Caco-2 (cell line): ENCODE measurements around the gene SLC10A3. TPM values are rescaled to one million over a fixed set of nuclear protein-coding genes. Genes with fewer than 3 reads are reported as not detected.
A peak's percentile ranks its signal among the peaks of the same experiment; 100 is the strongest.

Source experiments
- BruUV-seq: library from RNA; stranded (reverse); fragments of 400-500 nt; replicated peaks from 2 replicates; lab custom pipeline; 2021; lab: Mats Ljungman, UMichigan
- CTCF ChIA-PET: fragments of 300-600 bp; sonication (Branson Sonifier 250); formaldehyde crosslinking; loops from one replicate; lab custom pipeline; 2022; ENCODE audit warnings: antibody characterized with exemption; lab: Charles Lee
- POLR2A ChIA-PET: fragments of 300-600 bp; sonication (Branson Sonifier 250); formaldehyde crosslinking; loops from one replicate; lab custom pipeline; 2022; ENCODE audit warnings: antibody characterized with exemption; lab: Charles Lee
- DNase-seq, 2 experiments: peaks; one replicate each; pipeline versions ENCODE4 v3.0.0 to v3.0.0-alpha.2; 2020 to 2022
- H3K27me3 ChIP-seq: replicated peaks from 2 replicates; pipeline ENCODE4 v1.6.0; 2011; ENCODE audit warnings: low read length; ENCODE audit not compliant: control insufficient read depth, insufficient read depth
- H3K36me3 ChIP-seq: 2 replicates; pipeline ENCODE4 v1.5.1; 2011; ENCODE audit warnings: low read length; ENCODE audit not compliant: control insufficient read depth, insufficient read depth
- H3K4me1 ChIP-seq: fragments of 250-450 bp; sonication (Bioruptor Pico); 2 replicates; pipeline ENCODE4 v1.5.1; 2020; ENCODE audit warnings: mild to moderate bottlenecking
- H3K4me3 ChIP-seq: 2 replicates; pipeline ENCODE4 v1.5.1; 2011; ENCODE audit warnings: low read depth, mild to moderate bottlenecking, control low read depth, low read length
- H3K9me3 ChIP-seq: fragments of 250-450 bp; sonication (Bioruptor Pico); 2 replicates; pipeline ENCODE4 v1.5.1; 2020; ENCODE audit warnings: mild to moderate bottlenecking, moderate library complexity
- H3K27ac Mint-ChIP-seq: one replicate; pipeline ENCODE4 v1.8.0; 2022; ENCODE audit warnings: mixed read lengths; ENCODE audit not compliant: unreplicated experiment
- H3K27me3 Mint-ChIP-seq: one replicate; pipeline ENCODE4 v1.8.0; 2022; ENCODE audit warnings: mixed read lengths; ENCODE audit not compliant: insufficient read depth, unreplicated experiment
- H3K36me3 Mint-ChIP-seq: one replicate; pipeline ENCODE4 v1.8.0; 2022; ENCODE audit warnings: mild to moderate bottlenecking, mixed read lengths; ENCODE audit not compliant: insufficient read depth, unreplicated experiment
- H3K4me1 Mint-ChIP-seq: one replicate; pipeline ENCODE4 v1.8.0; 2022; ENCODE audit warnings: low read depth, mixed read lengths; ENCODE audit not compliant: unreplicated experiment
- H3K4me3 Mint-ChIP-seq: one replicate; pipeline ENCODE4 v1.8.0; 2022; ENCODE audit warnings: mild to moderate bottlenecking, moderate library complexity, mixed read lengths; ENCODE audit not compliant: unreplicated experiment
- H3K9me3 Mint-ChIP-seq: one replicate; pipeline ENCODE4 v1.8.0; 2022; ENCODE audit warnings: mixed read lengths; ENCODE audit not compliant: unreplicated experiment
- CTCF ChIP-seq, 2 experiments: fragments of 200-600 bp in 1 of 2; IDR thresholded peaks; 1 replicate in 1 of 2; 2 replicates in 1 of 2; pipeline versions ENCODE4 v1.5.1 to v1.8.0; 2011 to 2022; ENCODE audit warnings: antibody characterized with exemption in 1 of 2, control low read depth in 1 of 2, inconsistent platforms in 1 of 2, low read depth in 1 of 2, low read length in 1 of 2, mild to moderate bottlenecking in 1 of 2, moderate library complexity in 1 of 2; ENCODE audit not compliant: insufficient read depth in 1 of 2, severe bottlenecking in 1 of 2, unreplicated experiment in 1 of 2
- intact Hi-C: fragments of 100-400 bp; cut with micrococcal nuclease; formaldehyde crosslinking; loops from one replicate; pipeline ENCODE4 v1.10.0; 2022; ENCODE audit not compliant: unreplicated experiment
- total RNA-seq: library from RNA; stranded (reverse); gene quantifications from 2 replicates; pipeline ENCODE4 v1.2.3, GENCODE V29; 2022

Gene SLC10A3
- total RNA-seq, 1 experiment from 2014 or later = 22.5 TPM

GRCh38 chrX:154440623-154441357 lies 49.6 kb downstream of the SLC10A3 start:
- POLR2A ChIA-PET = no interaction called here
- no TSS peak for BruUV-seq
- Mint-ChIP-seq H3K4me1 (no peaks in the 10 kb centered on the region), H3K27ac (no peak overlapping the region), H3K27me3 (no peaks in the 10 kb centered on the region), H3K36me3 (peaks cover 14% of the 10 kb centered on the region), H3K9me3 (no peaks in the 10 kb centered on the region), H3K4me3 (no peak overlapping the region)
- CTCF ChIA-PET = no interaction called here
- intact Hi-C loops = no loop called here
- H3K9me3 ChIP-seq = no peaks in the 10 kb centered on the region
- H3K4me3 ChIP-seq = no peak overlapping the region
- no peaks in the 10 kb centered on the region for H3K27me3 ChIP-seq
- no peak for TF ChIP-seq CTCF (IDR thresholded peaks at IDR 0.05; ENCODE audit: insufficient read depth in 1 of 2, low read depth in 1 of 2, low read length in 1 of 2, severe bottlenecking in 1 of 2, unreplicated experiment in 1 of 2)
- DNase-seq = no peak
- no peaks in the 10 kb centered on the region for H3K4me1 ChIP-seq
- H3K36me3 ChIP-seq = no peaks in the 10 kb centered on the region

- no peaks in the 10 kb centered on the region for H3K27me3 Mint-ChIP-seq
- Histone ChIP-seq H3K9me3 (no peaks in the 10 kb centered on the region), H3K4me3 (no peak overlapping the region), H3K27me3 (no peaks in the 10 kb centered on the region), H3K4me1 (no peaks in the 10 kb centered on the region), H3K36me3 (no peaks in the 10 kb centered on the region)
- intact Hi-C loops = no loop called here
- H3K9me3 Mint-ChIP-seq = no peaks in the 10 kb centered on the region
- no peak for TF ChIP-seq CTCF (IDR thresholded peaks at IDR 0.05; ENCODE audit: insufficient read depth in 1 of 2, low read depth in 1 of 2, low read length in 1 of 2, severe bottlenecking in 1 of 2, unreplicated experiment in 1 of 2)
- peaks cover 14% of the 10 kb centered on the region for H3K36me3 Mint-ChIP-seq
- POLR2A ChIA-PET = no interaction called here
- no peak for DNase-seq
- no peak overlapping the region for H3K4me3 Mint-ChIP-seq
- no TSS peak for BruUV-seq
- no peaks in the 10 kb centered on the region for H3K4me1 Mint-ChIP-seq
- no peak overlapping the region for H3K27ac Mint-ChIP-seq
- CTCF ChIA-PET = no interaction called here
Observed at GRCh38 chrX:154439841-154440240, 50.6 kb downstream of the SLC10A3 start.

- H3K4me1 Mint-ChIP-seq = no peaks in the 10 kb centered on the region
- ChIA-PET POLR2A (no interaction called here), CTCF (no interaction called here)
- intact Hi-C loops = no loop called here
- no peaks in the 10 kb centered on the region for H3K9me3 Mint-ChIP-seq
- Histone ChIP-seq H3K27me3 (no peaks in the 10 kb centered on the region), H3K36me3 (no peaks in the 10 kb centered on the region), H3K4me3 (peak overlapping the region; percentile 72), H3K9me3 (no peaks in the 10 kb centered on the region), H3K4me1 (no peaks in the 10 kb centered on the region)
- H3K4me3 Mint-ChIP-seq = peak overlapping the region; percentile 77
- no peak for TF ChIP-seq CTCF (IDR thresholded peaks at IDR 0.05; ENCODE audit: insufficient read depth in 1 of 2, low read depth in 1 of 2, low read length in 1 of 2, severe bottlenecking in 1 of 2, unreplicated experiment in 1 of 2)
- H3K27ac Mint-ChIP-seq = peak overlapping the region; percentile 39
- DNase-seq = no peak
- H3K36me3 Mint-ChIP-seq = peaks cover 8% of the 10 kb centered on the region
- TSS peak; percentile 2 for BruUV-seq
- no peaks in the 10 kb centered on the region for H3K27me3 Mint-ChIP-seq
Observed at GRCh38 chrX:154437971-154438893, 52.2 kb downstream of the SLC10A3 start.
